NCI-H1694 treated with DMSO at 0.1 percent for 48 hours (cell line): ENCODE data around the gene BPIFB6.
"Not testable (repeated sequence)": the region's sequence is repeated elsewhere in the genome, so short reads cannot be mapped to it uniquely, and the experiment has no call there.

Source experiments
- DNase-seq: peaks from one replicate; lab custom pipeline; 2025; lab: John Stamatoyannopoulos, UW

The BPIFB6 gene

DNA sequence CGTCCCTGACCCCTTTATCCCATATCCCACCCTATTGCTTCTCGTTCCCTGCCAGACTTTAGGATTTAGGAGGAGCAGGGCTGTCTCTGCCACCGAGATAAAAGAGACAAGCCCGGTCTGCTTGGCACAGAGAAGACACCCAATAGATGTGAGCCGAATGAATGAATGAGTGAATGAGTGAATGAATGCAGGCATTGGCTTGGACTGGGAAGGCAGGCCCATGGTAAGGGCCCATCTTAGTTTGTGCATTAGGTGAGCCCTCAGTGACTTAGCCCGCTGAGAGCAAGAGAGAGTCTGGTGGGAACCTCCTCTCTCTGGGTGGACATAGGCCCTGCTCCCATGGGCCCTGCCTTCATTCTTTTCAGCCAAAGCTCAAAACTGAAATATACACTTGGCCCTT, 879 bp upstream of the BPIFB6 start:
- no peak for DNase-seq

- no peak for DNase-seq
Measured at GRCh38 chr20:33032555-33032954, 1.1 kb downstream of the BPIFB6 start.

DNA sequence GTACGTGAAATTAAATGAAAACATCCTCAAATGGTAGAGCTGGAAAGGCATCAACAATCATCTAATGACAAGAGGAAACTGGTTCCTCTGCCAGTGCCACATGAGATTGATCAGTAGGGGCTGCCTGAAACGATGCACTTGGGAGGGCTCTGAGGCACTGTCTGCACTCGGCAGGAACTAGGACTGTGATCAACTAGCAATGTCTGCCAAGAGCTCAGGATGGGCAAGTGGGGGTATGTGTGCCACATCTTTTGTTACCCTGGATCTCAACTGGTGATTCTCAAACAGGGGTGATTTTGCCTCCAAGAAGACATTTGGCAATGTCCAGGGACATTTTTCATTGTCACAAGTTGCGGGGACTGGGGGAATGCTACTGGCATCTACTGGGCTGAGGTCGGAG, 1.9 kb downstream of the BPIFB6 start:
- DNase-seq, result no peak

DNA sequence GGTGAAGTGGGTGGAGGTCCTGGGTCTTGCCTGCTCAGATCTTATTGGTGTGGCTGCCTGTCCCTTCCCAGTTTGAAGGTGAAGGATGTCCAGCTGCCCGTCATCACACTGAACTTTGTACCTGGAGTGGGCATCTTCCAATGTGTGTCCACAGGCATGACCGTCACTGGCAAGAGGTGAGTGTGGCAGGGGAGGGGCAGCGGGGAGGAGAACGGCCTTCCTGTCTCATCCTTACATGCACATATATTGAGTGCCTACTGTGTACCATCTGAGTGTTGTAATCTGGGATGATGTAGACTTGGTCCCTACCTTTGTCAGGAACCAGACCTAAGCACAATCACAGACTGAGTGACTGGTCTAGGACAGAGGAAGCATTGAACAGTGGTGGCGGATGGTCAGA, 2.7 kb downstream of the BPIFB6 start:
- DNase-seq, result no peak

- DNase-seq, result no peak
Measured at GRCh38 chr20:33034901-33035492, 3.5 kb downstream of the BPIFB6 start.

DNA sequence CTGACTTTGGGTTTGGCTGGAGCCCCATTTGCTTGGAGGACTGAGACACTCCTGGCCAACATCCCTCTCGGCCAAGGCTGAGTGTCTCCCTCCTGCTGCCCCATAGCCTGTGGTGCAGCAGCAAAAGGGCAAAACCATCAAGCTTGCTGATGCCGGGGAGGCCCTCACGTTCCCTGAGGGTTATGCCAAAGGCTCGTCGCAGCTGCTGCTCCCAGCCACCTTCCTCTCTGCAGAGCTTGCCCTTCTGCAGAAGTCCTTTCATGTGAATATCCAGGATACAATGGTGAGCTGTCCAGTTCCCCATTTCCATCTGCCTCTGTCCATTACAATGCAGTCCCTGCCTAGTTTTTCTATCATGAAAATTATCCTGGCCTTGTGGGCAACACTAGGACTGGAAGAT, 6.0 kb downstream of the BPIFB6 start:
- DNase-seq, result no peak

DNA sequence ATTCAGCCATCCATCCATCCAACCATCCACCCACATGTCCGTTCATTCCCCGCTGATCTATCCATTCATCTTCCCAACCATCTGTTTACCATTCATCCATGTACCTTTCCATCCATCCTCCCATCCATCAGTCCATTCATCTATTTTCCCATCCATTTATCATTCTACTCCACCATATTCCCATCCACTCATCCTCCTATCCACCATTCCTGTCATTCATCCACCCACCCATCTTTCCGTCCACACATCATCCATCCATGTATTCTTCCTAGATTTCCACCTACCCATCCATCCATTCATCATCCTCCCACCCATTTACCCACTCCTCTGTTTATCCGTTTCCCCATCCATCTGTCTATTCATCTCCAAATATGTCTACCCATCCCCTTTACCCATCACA, 6.8 kb downstream of the BPIFB6 start:
- no peak for DNase-seq

- DNase-seq, result no peak
Measured at GRCh38 chr20:33042430-33042829, 11.0 kb downstream of the BPIFB6 start.

GRCh38 chr20:33042983-33043730, 11.7 kb downstream of the BPIFB6 start:
- DNase-seq, result no peak

GRCh38 chr20:33043731-33044181, 12.3 kb downstream of the BPIFB6 start:
- no peak for DNase-seq

DNA sequence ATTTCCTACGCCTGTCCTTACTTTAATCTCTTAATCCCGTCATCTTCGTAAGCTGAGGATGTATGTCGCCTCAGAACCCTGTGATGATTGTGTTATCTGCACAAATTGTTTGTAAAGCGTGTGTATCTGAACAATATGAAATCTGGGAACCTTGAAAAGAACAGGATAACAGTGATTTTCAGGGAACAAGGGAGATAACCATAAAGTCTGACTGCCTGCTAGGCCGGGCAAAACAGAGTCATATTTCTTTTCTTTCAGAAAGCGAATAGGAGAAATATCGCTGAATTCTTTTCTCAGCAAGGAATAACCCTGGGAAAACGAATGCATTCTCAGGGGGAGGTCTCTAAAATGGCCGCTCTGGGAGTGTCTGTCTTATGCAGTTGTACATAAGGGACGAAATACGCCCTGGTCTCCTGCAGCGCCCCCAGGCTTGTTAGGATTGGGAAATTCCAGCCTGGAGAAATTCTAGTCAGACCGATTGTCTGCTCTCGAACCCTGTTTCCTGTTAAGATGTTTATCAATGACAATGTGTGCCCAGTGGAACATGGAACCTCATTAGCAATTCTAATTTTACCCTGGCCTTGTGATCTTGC, 13.8 kb downstream of the BPIFB6 start:
- not testable (repeated sequence) for DNase-seq

GRCh38 chr20:33046412-33046811, 15.0 kb downstream of the BPIFB6 start:
- no peak for DNase-seq

GRCh38 chr20:33051333-33051732, 19.9 kb downstream of the BPIFB6 start:
- DNase-seq, result no peak

GRCh38 chr20:33053291-33054106, 22.1 kb downstream of the BPIFB6 start, which contains the start of gene BPIFB3:
Gene BPIFB3 (plus strand): TSS chr20:33053903. CDS start chr20:33055436, 1,533 bp downstream.
- no peak for DNase-seq

GRCh38 chr20:33054381-33054780, 22.9 kb downstream of the BPIFB6 start:
- no peak for DNase-seq

GRCh38 chr20:33054791-33055190, 23.3 kb downstream of the BPIFB6 start:
- no peak for DNase-seq

- DNase-seq, result no peak
Measured at GRCh38 chr20:33059136-33059535, 27.7 kb downstream of the BPIFB6 start.

DNA sequence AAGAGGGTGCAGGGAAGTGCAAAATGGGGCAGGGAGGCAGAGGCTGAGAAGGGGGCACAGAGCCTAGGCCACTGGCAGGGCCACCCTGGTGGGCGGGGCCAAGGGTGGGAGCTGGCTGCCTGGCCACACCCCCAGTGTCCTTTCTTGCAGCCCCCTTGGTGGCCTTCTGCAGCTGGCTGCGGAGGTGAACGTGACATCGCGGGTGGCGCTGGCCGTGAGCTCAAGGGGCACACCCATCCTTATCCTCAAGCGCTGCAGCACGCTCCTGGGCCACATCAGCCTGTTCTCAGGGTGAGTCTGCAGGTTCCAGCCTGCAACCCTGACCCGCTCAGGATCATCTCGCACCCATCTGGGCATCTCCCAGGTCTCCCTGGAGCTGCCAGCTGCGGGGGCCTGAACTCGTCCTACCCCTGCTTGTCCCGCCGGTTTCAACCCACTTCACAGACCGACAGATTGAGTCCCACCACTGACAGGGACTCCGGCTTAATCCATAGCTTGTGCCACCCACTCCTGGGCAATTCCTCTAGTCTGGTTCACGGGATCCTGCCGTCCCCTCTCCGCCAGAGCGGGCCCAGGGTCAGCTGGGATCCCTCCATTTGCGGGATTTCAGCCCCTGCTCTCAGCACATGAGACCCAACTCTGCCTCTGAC, 28.4 kb downstream of the BPIFB6 start:
- DNase-seq, result no peak

- no peak for DNase-seq
Measured at GRCh38 chr20:33061658-33062028, 30.2 kb downstream of the BPIFB6 start.

DNA sequence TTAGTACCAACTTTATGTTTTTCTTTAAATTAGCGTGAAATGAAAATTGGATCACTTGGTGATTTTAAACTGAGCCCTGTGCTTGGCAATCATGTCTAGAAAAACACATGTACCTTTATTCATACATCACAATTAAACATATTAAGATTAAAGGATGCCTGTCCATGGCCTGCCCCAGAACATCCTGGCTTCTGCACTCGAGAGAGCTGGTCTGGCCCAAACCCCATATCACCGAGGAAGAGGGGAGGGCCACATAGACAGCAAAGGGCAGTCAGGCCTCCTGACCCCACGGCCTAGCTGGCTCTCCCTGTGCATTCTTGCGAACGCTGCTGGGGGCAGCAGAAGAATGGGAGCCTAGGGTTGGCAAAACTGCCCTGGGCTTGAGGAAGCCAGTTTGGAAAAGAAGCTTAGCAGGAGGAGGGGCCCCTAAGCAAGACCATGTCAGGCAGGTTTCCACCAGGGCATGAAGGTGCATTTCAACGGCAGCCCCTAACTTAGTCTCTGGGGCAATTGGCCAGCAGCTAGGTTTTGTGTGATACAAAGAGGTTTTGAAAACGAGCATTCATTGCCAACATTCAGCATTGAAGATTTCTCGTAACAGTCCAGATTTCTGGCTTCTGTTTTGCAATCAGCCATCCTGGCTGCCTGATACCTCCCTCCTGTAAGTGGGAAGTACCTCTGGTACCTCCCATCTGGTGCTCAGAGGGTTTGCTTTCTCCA, 30.8 kb downstream of the BPIFB6 start:
- no peak for DNase-seq

- DNase-seq, result no peak
Measured at GRCh38 chr20:33062825-33063149, 31.3 kb downstream of the BPIFB6 start.
